Measurements from ENCODE around the gene MBP.

- no peak for TF ChIP-seq EZH2 (IDR thresholded peaks at IDR 0.05)
- no peak for TF ChIP-seq POLR2AphosphoS5 (IDR thresholded peaks at IDR 0.05; ENCODE audit: borderline replicate concordance, low read depth, low read length)
Measured at GRCh38 chr18:77049938-77050337, 82.6 kb downstream of the MBP start.
